ENCODE measurements around the gene MGAT4A.

- TF ChIP-seq, protein P1, sequence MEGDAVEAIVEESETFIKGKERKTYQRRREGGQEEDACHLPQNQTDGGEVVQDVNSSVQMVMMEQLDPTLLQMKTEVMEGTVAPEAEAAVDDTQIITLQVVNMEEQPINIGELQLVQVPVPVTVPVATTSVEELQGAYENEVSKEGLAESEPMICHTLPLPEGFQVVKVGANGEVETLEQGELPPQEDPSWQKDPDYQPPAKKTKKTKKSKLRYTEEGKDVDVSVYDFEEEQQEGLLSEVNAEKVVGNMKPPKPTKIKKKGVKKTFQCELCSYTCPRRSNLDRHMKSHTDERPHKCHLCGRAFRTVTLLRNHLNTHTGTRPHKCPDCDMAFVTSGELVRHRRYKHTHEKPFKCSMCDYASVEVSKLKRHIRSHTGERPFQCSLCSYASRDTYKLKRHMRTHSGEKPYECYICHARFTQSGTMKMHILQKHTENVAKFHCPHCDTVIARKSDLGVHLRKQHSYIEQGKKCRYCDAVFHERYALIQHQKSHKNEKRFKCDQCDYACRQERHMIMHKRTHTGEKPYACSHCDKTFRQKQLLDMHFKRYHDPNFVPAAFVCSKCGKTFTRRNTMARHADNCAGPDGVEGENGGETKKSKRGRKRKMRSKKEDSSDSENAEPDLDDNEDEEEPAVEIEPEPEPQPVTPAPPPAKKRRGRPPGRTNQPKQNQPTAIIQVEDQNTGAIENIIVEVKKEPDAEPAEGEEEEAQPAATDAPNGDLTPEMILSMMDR (IDR thresholded peaks at IDR 0.05; ENCODE audit: insufficient read depth, low read depth, low read length), result no peak
- TF ChIP-seq EZH2 (IDR thresholded peaks at IDR 0.05; ENCODE audit: insufficient read depth, low read length), result no peak
Observed at GRCh38 chr2:98572676-98573075, 158.3 kb downstream of the MGAT4A start.

Data from astrocyte (in vitro differentiated cells and primary cell).